GM12878 (cell line): ENCODE results near the gene CCNDBP1. TPM values are rescaled to one million over a fixed set of nuclear protein-coding genes. Genes with fewer than 3 reads are reported as not detected.

Experiments
- ATAC-seq: fragments of 200-7000 bp; cut with Tn5 transposase; 3 replicates; pipeline ENCODE4 v1.9.1; 2020; ENCODE audit warnings: mild to moderate bottlenecking, moderate library complexity
- BruUV-seq: library from RNA; stranded (reverse); fragments of 400-500 nt; replicated peaks from 2 replicates; lab custom pipeline; 2021; lab: Mats Ljungman, UMichigan
- CTCF ChIA-PET: fragments of 300-600 bp; sonication (Branson Sonifier 250); formaldehyde crosslinking; extraction: SDS; loops from one replicate; lab custom pipeline; 2021; ENCODE audit warnings: inconsistent platforms; lab: Yijun Ruan, JAX
- POLR2A ChIA-PET: fragments of 350-600 bp; formaldehyde crosslinking; extraction: SDS; loops from one replicate; lab custom pipeline; 2021; ENCODE audit warnings: inconsistent platforms; lab: Charles Lee
- RAD21 ChIA-PET: fragments of 300-600 bp; sonication (Branson Sonifier 250); formaldehyde crosslinking; loops from one replicate; lab custom pipeline; 2023; ENCODE audit warnings: antibody characterized with exemption; ENCODE audit not compliant: unreplicated experiment; lab: Charles Lee
- SMC1A ChIA-PET: fragments of 300-600 bp; sonication (Branson Sonifier 250); formaldehyde crosslinking; loops from one replicate; lab custom pipeline; 2023; ENCODE audit not compliant: unreplicated experiment, uncharacterized antibody; lab: Charles Lee
- DNase-seq: peaks from one replicate; pipeline ENCODE4 v3.0.0-alpha.2; 2011; ENCODE audit warnings: low read depth, low spot score
- FAIRE-seq: peaks from 3 replicates; lab custom pipeline; 2011; peaks lifted over from hg19 to GRCh38; lab: Jason Lieb, UNC
- H2AFZ ChIP-seq: 2 replicates; pipeline ENCODE4 v1.6.0; 2011; ENCODE audit warnings: low read depth, low read length, control low read depth; ENCODE audit not compliant: control insufficient read depth
- H3K27ac ChIP-seq: 2 replicates; pipeline ENCODE4 v1.5.1; 2011; ENCODE audit warnings: control low read depth; ENCODE audit not compliant: control insufficient read depth, insufficient read depth
- H3K27me3 ChIP-seq, 2 experiments: replicated peaks in 1 of 2; 2 replicates each; pipeline versions ENCODE4 v1.6.0 to v1.6.1; 2011; ENCODE audit warnings: low read length in 1 of 2; ENCODE audit not compliant: control insufficient read depth in 2 of 2, insufficient read depth in 2 of 2
- H3K36me3 ChIP-seq, 2 experiments: 2 replicates each; pipeline ENCODE4 v1.5.1; 2011; ENCODE audit warnings: low read length in 1 of 2; ENCODE audit not compliant: control insufficient read depth in 2 of 2, insufficient read depth in 2 of 2
- H3K4me1 ChIP-seq: 2 replicates; pipeline ENCODE4 v1.6.1; 2011; ENCODE audit warnings: mild to moderate bottlenecking, low read length, moderate library complexity, mixed read lengths; ENCODE audit not compliant: control insufficient read depth, insufficient read depth
- H3K4me2 ChIP-seq: 2 replicates; pipeline ENCODE4 v1.6.0; 2011; ENCODE audit warnings: control low read depth; ENCODE audit not compliant: control insufficient read depth, insufficient read depth
- H3K4me3 ChIP-seq: fragments of 200-600 bp; sonication (generic); 2 replicates; pipeline ENCODE4 v1.5.1; 2016
- H3K79me2 ChIP-seq: 2 replicates; pipeline ENCODE4 v1.6.0; 2011; ENCODE audit warnings: low read length; ENCODE audit not compliant: control insufficient read depth, insufficient read depth
- H3K9ac ChIP-seq: 2 replicates; pipeline ENCODE4 v1.8.0; 2011; ENCODE audit warnings: low read length, control low read depth, mixed read lengths; ENCODE audit not compliant: control insufficient read depth, insufficient read depth
- H3K9me3 ChIP-seq: replicated peaks from 3 replicates; pipeline ENCODE4 v1.5.1; 2011; ENCODE audit warnings: mild to moderate bottlenecking, low read length; ENCODE audit not compliant: control insufficient read depth, insufficient read depth
- H4K20me1 ChIP-seq: 2 replicates; pipeline ENCODE4 v1.6.0; 2011; ENCODE audit not compliant: control insufficient read depth, insufficient read depth
- ASH2L ChIP-seq: fragments of 300-600, 200-600 bp; sonication (generic); IDR thresholded peaks from 2 replicates; pipeline ENCODE4 v1.6.1; 2017; ENCODE audit warnings: low read depth, mild to moderate bottlenecking, borderline replicate concordance
- BCL3 ChIP-seq: IDR thresholded peaks from 2 replicates; pipeline ENCODE4 v1.6.1; 2011; ENCODE audit warnings: borderline replicate concordance, low read depth, mild to moderate bottlenecking, moderate library complexity, low read length; ENCODE audit not compliant: insufficient read depth, poor library complexity, severe bottlenecking
- EZH2 ChIP-seq: IDR thresholded peaks from 2 replicates; pipeline ENCODE4 v1.6.1; 2012; ENCODE audit warnings: low read depth, mild to moderate bottlenecking, control low read depth, inconsistent platforms, low read length, borderline replicate concordance; ENCODE audit not compliant: control insufficient read depth
- IKZF1 ChIP-seq: fragments of 450-650 bp; conservative IDR thresholded peaks from 2 replicates; pipeline ENCODE4 v1.6.1; 2017; ENCODE audit warnings: antibody characterized with exemption, mild to moderate bottlenecking
- IKZF2 ChIP-seq, 2 experiments: fragments of 450-650 bp; IDR thresholded peaks; 2 replicates each; pipeline ENCODE4 v1.6.1; 2017; ENCODE audit warnings: mild to moderate bottlenecking in 2 of 2, moderate library complexity in 2 of 2
- NBN ChIP-seq: fragments of 450-650 bp; IDR thresholded peaks from 2 replicates; pipeline ENCODE4 v1.6.1; 2016
- NFIC ChIP-seq: IDR thresholded peaks from 2 replicates; pipeline ENCODE4 v1.6.1; 2012; ENCODE audit warnings: low read depth, mild to moderate bottlenecking, inconsistent platforms, low read length, moderate library complexity
- NFYA ChIP-seq: IDR thresholded peaks from 2 replicates; pipeline ENCODE4 v1.6.1; 2011; ENCODE audit warnings: low read depth, mild to moderate bottlenecking, low read length, improper control_type of control experiment, borderline replicate concordance
- POU2F2 ChIP-seq: IDR thresholded peaks from 3 replicates; pipeline ENCODE4 v1.6.1; 2011; ENCODE audit warnings: low read depth, mild to moderate bottlenecking, low read length, borderline replicate concordance
- ZBTB33 ChIP-seq: fragments of 450-650 bp; IDR thresholded peaks from 2 replicates; pipeline ENCODE4 v1.6.1; 2017; ENCODE audit warnings: mild to moderate bottlenecking
- ZBTB40 ChIP-seq: fragments of 450-650 bp; IDR thresholded peaks from 2 replicates; pipeline ENCODE4 v1.6.1; 2016; ENCODE audit warnings: mild to moderate bottlenecking, moderate library complexity, borderline replicate concordance
- ZNF274 ChIP-seq: IDR thresholded peaks from one replicate; pipeline ENCODE4 v1.8.0; 2011; ENCODE audit not compliant: insufficient read length, insufficient read depth
- ZNF384 ChIP-seq: IDR thresholded peaks from 2 replicates; pipeline ENCODE4 v1.6.1; 2012; ENCODE audit warnings: low read depth, mild to moderate bottlenecking, low read length, improper control_type of control experiment, borderline replicate concordance
- ZNF622 ChIP-seq: fragments of 450-650 bp; IDR thresholded peaks from 2 replicates; pipeline ENCODE4 v1.6.1; 2017; ENCODE audit warnings: mild to moderate bottlenecking, inconsistent platforms
- ZZZ3 ChIP-seq: IDR thresholded peaks from 2 replicates; pipeline ENCODE4 v1.6.1; 2011; ENCODE audit warnings: low read depth; ENCODE audit not compliant: control insufficient read depth, insufficient read length
- WGBS: methylation state at CpG from one replicate; pipeline ENCODE4 v1.1.6; 2016; ENCODE audit warnings: low lambda C conversion rate; ENCODE audit not compliant: insufficient replicate concordance, insufficient coverage; ENCODE audit errors: missing lambda C conversion rate; 5-methylcytosine and 5-hydroxymethylcytosine counted together
- in situ Hi-C: fragments of 300-500 bp; cut with MboI; formaldehyde crosslinking; loops from 9 replicates; pipeline ENCODE4 v1.14.3; 2018; ENCODE audit warnings: mixed read lengths
- intact Hi-C: fragments of 100-400 bp; cut with micrococcal nuclease; formaldehyde crosslinking; loops from one replicate; pipeline ENCODE4 v1.14.2; 2022; ENCODE audit not compliant: unreplicated experiment
- polyA plus RNA-seq, 11 experiments: library from polyadenylated mRNA; depleted of rRNA in 4 of 11; unstranded in 6 of 11; stranded (reverse) in 5 of 11; fragments of >200 nt; fragmentation: Nextera tagmentation in 4 of 11; fragmentation: Illumina TruSeq in 1 of 11; extraction: Ambion mirVana in 4 of 11; extraction: Trizol in 1 of 11; gene quantifications; 1 replicate in 1 of 11; 2 replicates in 10 of 11; pipeline versions ENCODE4 v1.2.1 to v1.2.3, GENCODE V29; 2011 to 2016; ENCODE audit warnings: inconsistent platforms in 2 of 11, missing spikeins in 2 of 11, low read depth in 1 of 11
- total RNA-seq, 4 experiments: library from RNA; depleted of rRNA in 3 of 4; stranded (reverse); fragments of >200 nt in 3 of 4; fragmentation: Illumina TruSeq in 1 of 4; extraction: Trizol in 1 of 4; gene quantifications; 2 replicates each; pipeline versions ENCODE4 v1.2.1 to v1.2.3, GENCODE V29; 2013 to 2021

Gene CCNDBP1
- total and polyA plus RNA-seq, 10 of the 15 experiments (the other 5 are each of a cell fraction or from before 2014, with no cell fraction given): 30.1 to 86.7 (median 42.2) TPM

- Histone ChIP-seq H3K9me3 (no peaks in the 10 kb centered on the region), H4K20me1 (no peaks in the 10 kb centered on the region), H3K27me3 (peaks cover 0 to 3% of the 10 kb centered on the region in 2 experiments; a peak in 2 of 4 replicates), H3K4me2 (no peak overlapping the region), H3K27ac (no peak overlapping the region), H3K4me3 (no peak overlapping the region), H3K79me2 (no peaks in the 10 kb centered on the region), H2AFZ (no peak overlapping the region), H3K9ac (no peak overlapping the region), H3K36me3 (no peaks in the 10 kb centered on the region), H3K4me1 (no peaks in the 10 kb centered on the region)
- in situ Hi-C loops: no loop called here
- FAIRE-seq (no peak), DNase-seq (no peak), ATAC-seq (no peak)
- ChIA-PET RAD21 (interaction anchor here (1.1 kb wide), 1 partner anchor 17 kb away, joined by 3 read pairs; no protein-coding TSS in a partner anchor), SMC1A (interaction anchor here (1.2 kb wide), 1 partner anchor 78 kb away, joined by 3 read pairs; no protein-coding TSS in a partner anchor), CTCF (interaction anchor here (0.6 to 1.6 kb wide), 5 partner anchors 8 to 72 kb away, joined by 3 to 5 read pairs (median 3); no protein-coding TSS in a partner anchor), POLR2A (interaction anchor here (0.5 to 1.0 kb wide), 3 partner anchors 14 to 834 kb away, joined by 3 to 5 read pairs (median 4); no protein-coding TSS in a partner anchor)
- BruUV-seq: no TSS peak
- WGBS: 39% methylated on average over 23 of the region's 23 CpGs
- intact Hi-C loops: no loop called here
- TF ChIP-seq IKZF1: no peak
- no peak for TF ChIP-seq ZBTB33
- no peak for TF ChIP-seq NFYA
- no peak for TF ChIP-seq ASH2L
- no peak for TF ChIP-seq POU2F2
- TF ChIP-seq NBN: no peak
- no peak for TF ChIP-seq ZBTB40
- no peak for TF ChIP-seq NFIC
- no peak for TF ChIP-seq ZZZ3
- TF ChIP-seq IKZF2 (IDR thresholded peaks at IDR 0.05): no peak
- no peak for TF ChIP-seq EZH2
- no peak for TF ChIP-seq ZNF274
- no peak for TF ChIP-seq BCL3
- TF ChIP-seq ZNF384: no peak
- TF ChIP-seq ZNF622: no peak
These were observed 23.1 kb downstream of the CCNDBP1 start for GRCh38 chr15:43208052-43209002.
